Activated CD8-positive, alpha-beta T cell treated with anti-CD3 and anti-CD28 coated beads, Interleukin-2, amount 10 ng/mL, durations not matched to agents 7 days and 5 days (primary cell): ENCODE data around the gene OBP2B. TPM values are rescaled to one million over a fixed set of nuclear protein-coding genes. Genes with fewer than 3 reads are reported as not detected.
"Not testable (repeated sequence)": the region's sequence is repeated elsewhere in the genome, so short reads cannot be mapped to it uniquely, and the experiment has no call there.

ENCODE experiments used
- ATAC-seq: fragments of 150-1000 bp; cut with Tn5 transposase; one replicate; pipeline ENCODE4 v1.10.0; 2021; ENCODE audit warnings: moderate library complexity
- CTCF ChIA-PET: fragments of 350-600 bp; sonication (Branson Sonifier 250); formaldehyde crosslinking; loops from one replicate; lab custom pipeline; 2021; ENCODE audit warnings: antibody characterized with exemption; lab: Charles Lee
- POLR2A ChIA-PET: fragments of 350-600 bp; sonication (Branson Sonifier 250); formaldehyde crosslinking; loops from one replicate; lab custom pipeline; 2021; ENCODE audit warnings: antibody characterized with exemption; lab: Charles Lee
- DNase-seq: peaks from one replicate; pipeline ENCODE4 v3.0.0-alpha.2; 2020
- H3K27ac Mint-ChIP-seq: one replicate; pipeline ENCODE4 v1.8.0; 2021; ENCODE audit warnings: mild to moderate bottlenecking, mixed read lengths
- H3K27me3 Mint-ChIP-seq: one replicate; pipeline ENCODE4 v1.8.0; 2021; ENCODE audit warnings: low read depth, mixed read lengths
- H3K36me3 Mint-ChIP-seq: one replicate; pipeline ENCODE4 v1.8.0; 2021; ENCODE audit warnings: low read depth, mixed read lengths
- H3K4me1 Mint-ChIP-seq: one replicate; pipeline ENCODE4 v1.8.0; 2021; ENCODE audit warnings: low read depth, mixed read lengths
- H3K4me3 Mint-ChIP-seq: one replicate; pipeline ENCODE4 v1.8.0; 2021; ENCODE audit warnings: mild to moderate bottlenecking, mixed read lengths
- H3K9me3 Mint-ChIP-seq: one replicate; pipeline ENCODE4 v1.8.0; 2022; ENCODE audit warnings: mixed read lengths; ENCODE audit not compliant: insufficient read depth
- total RNA-seq, 2 experiments: library from RNA; stranded (reverse); gene quantifications; one replicate each; pipeline ENCODE4 v1.2.3, GENCODE V29; 2021

OBP2B gene
- total RNA-seq: not detected

- H3K4me1 Mint-ChIP-seq, H3K27ac Mint-ChIP-seq, CTCF ChIA-PET, ATAC-seq, POLR2A ChIA-PET, H3K4me3 Mint-ChIP-seq, H3K36me3 Mint-ChIP-seq, DNase-seq, H3K9me3 Mint-ChIP-seq: not testable (repeated sequence)
- H3K27me3 Mint-ChIP-seq: peaks cover 11% of the 10 kb centered on the region
Observed at GRCh38 chr9:133208880-133209300, at the start of gene OBP2B. OBP2B (minus strand) TSS chr9:133209250; CDS start chr9:133209199, 51 bp downstream.

GRCh38 chr9:133258061-133259015 lies 49.3 kb upstream of the OBP2B start:
- CTCF ChIA-PET: no interaction called here
- ATAC-seq: no peak
- no peaks in the 10 kb centered on the region for H3K9me3 Mint-ChIP-seq

GRCh38 chr9:133257465-133257956 lies 48.5 kb upstream of the OBP2B start:
- H3K4me1 Mint-ChIP-seq: no peaks in the 10 kb centered on the region
- CTCF ChIA-PET: no interaction called here
- H3K27me3 Mint-ChIP-seq: peaks cover 4% of the 10 kb centered on the region
- POLR2A ChIA-PET: no interaction called here
- no peaks in the 10 kb centered on the region for H3K9me3 Mint-ChIP-seq
- no peaks in the 10 kb centered on the region for H3K36me3 Mint-ChIP-seq
- H3K27ac Mint-ChIP-seq: no peak overlapping the region
- no peak for DNase-seq
- H3K4me3 Mint-ChIP-seq: no peak overlapping the region
- no peak for ATAC-seq

More at GRCh38 chr9:133258061-133259015, 49.3 kb upstream of the OBP2B start:
- DNase-seq: no peak
- H3K36me3 Mint-ChIP-seq: no peaks in the 10 kb centered on the region
- no peak overlapping the region for H3K4me3 Mint-ChIP-seq
- POLR2A ChIA-PET: no interaction called here
- no peaks in the 10 kb centered on the region for H3K4me1 Mint-ChIP-seq
- H3K27ac Mint-ChIP-seq: no peak overlapping the region
- H3K27me3 Mint-ChIP-seq: peaks cover 3% of the 10 kb centered on the region

GRCh38 chr9:133256686-133257091 lies 47.6 kb upstream of the OBP2B start:
- H3K36me3 Mint-ChIP-seq: no peaks in the 10 kb centered on the region
- ATAC-seq: no peak
- no peak overlapping the region for H3K27ac Mint-ChIP-seq
- H3K4me3 Mint-ChIP-seq: no peak overlapping the region
- peaks cover 4% of the 10 kb centered on the region for H3K27me3 Mint-ChIP-seq
- H3K4me1 Mint-ChIP-seq: no peaks in the 10 kb centered on the region
- no peak for DNase-seq
- POLR2A ChIA-PET: no interaction called here
- H3K9me3 Mint-ChIP-seq: no peaks in the 10 kb centered on the region
- CTCF ChIA-PET: no interaction called here

- Mint-ChIP-seq H3K4me3 (no peak overlapping the region), H3K27ac (no peak overlapping the region), H3K4me1 (no peaks in the 10 kb centered on the region), H3K27me3 (peaks cover 4% of the 10 kb centered on the region), H3K9me3 (no peaks in the 10 kb centered on the region), H3K36me3 (no peaks in the 10 kb centered on the region)
- ChIA-PET CTCF (no interaction called here), POLR2A (no interaction called here)
- DNase-seq (no peak), ATAC-seq (no peak)
Observed at GRCh38 chr9:133256136-133256461, 47.0 kb upstream of the OBP2B start.

- ChIA-PET POLR2A (no interaction called here), CTCF (no interaction called here)
- no peaks in the 10 kb centered on the region for H3K4me1 Mint-ChIP-seq
- no peaks in the 10 kb centered on the region for H3K9me3 Mint-ChIP-seq
- no peak overlapping the region for H3K4me3 Mint-ChIP-seq
- ATAC-seq: no peak
- H3K36me3 Mint-ChIP-seq: no peaks in the 10 kb centered on the region
- DNase-seq: no peak
- peaks cover 5% of the 10 kb centered on the region for H3K27me3 Mint-ChIP-seq
- H3K27ac Mint-ChIP-seq: no peak overlapping the region
Observed at GRCh38 chr9:133255371-133256135, 46.5 kb upstream of the OBP2B start.

- no peak overlapping the region for H3K4me3 Mint-ChIP-seq
- ChIA-PET CTCF (no interaction called here), POLR2A (no interaction called here)
- ATAC-seq (no peak), DNase-seq (no peak)
- H3K27me3 Mint-ChIP-seq: peaks cover 12% of the 10 kb centered on the region
- no peak overlapping the region for H3K27ac Mint-ChIP-seq
- no peaks in the 10 kb centered on the region for H3K4me1 Mint-ChIP-seq
- H3K9me3 Mint-ChIP-seq: no peaks in the 10 kb centered on the region
- no peaks in the 10 kb centered on the region for H3K36me3 Mint-ChIP-seq
Observed at GRCh38 chr9:133254471-133254870, 45.4 kb upstream of the OBP2B start.

- ATAC-seq: no peak
- H3K4me1 Mint-ChIP-seq: no peaks in the 10 kb centered on the region
- H3K27ac Mint-ChIP-seq: no peak overlapping the region
- H3K36me3 Mint-ChIP-seq: no peaks in the 10 kb centered on the region
- CTCF ChIA-PET: interaction anchor here (1.7 kb wide), 1 partner anchor 14 kb away, joined by 8 read pairs; no protein-coding TSS in a partner anchor
- peaks cover 12% of the 10 kb centered on the region for H3K27me3 Mint-ChIP-seq
- no peak overlapping the region for H3K4me3 Mint-ChIP-seq
- no peak for DNase-seq
- POLR2A ChIA-PET: no interaction called here
- no peaks in the 10 kb centered on the region for H3K9me3 Mint-ChIP-seq
Observed at GRCh38 chr9:133253268-133253667, 44.2 kb upstream of the OBP2B start.

GRCh38 chr9:133252301-133253020 lies 43.4 kb upstream of the OBP2B start:
- Mint-ChIP-seq H3K27me3 (peaks cover 12% of the 10 kb centered on the region), H3K9me3 (no peaks in the 10 kb centered on the region), H3K4me3 (no peak overlapping the region), H3K27ac (no peak overlapping the region), H3K36me3 (no peaks in the 10 kb centered on the region), H3K4me1 (no peaks in the 10 kb centered on the region)
- POLR2A ChIA-PET: no interaction called here
- DNase-seq: no peak
- CTCF ChIA-PET: interaction anchor here (1.7 kb wide), 1 partner anchor 13 kb away, joined by 8 read pairs; no protein-coding TSS in a partner anchor
- no peak for ATAC-seq

GRCh38 chr9:133251773-133252172 lies 42.7 kb upstream of the OBP2B start:
- POLR2A ChIA-PET: no interaction called here
- no peak for DNase-seq
- Mint-ChIP-seq H3K9me3 (no peaks in the 10 kb centered on the region), H3K4me3 (no peak overlapping the region), H3K27ac (no peak overlapping the region), H3K4me1 (no peaks in the 10 kb centered on the region), H3K27me3 (peaks cover 12% of the 10 kb centered on the region), H3K36me3 (no peaks in the 10 kb centered on the region)
- CTCF ChIA-PET: no interaction called here
- no peak for ATAC-seq

- H3K27me3 Mint-ChIP-seq: peaks cover 12% of the 10 kb centered on the region
- H3K4me3 Mint-ChIP-seq, H3K4me1 Mint-ChIP-seq, H3K27ac Mint-ChIP-seq, H3K36me3 Mint-ChIP-seq, ATAC-seq, CTCF ChIA-PET, POLR2A ChIA-PET, DNase-seq, H3K9me3 Mint-ChIP-seq: not testable (repeated sequence)
Observed at GRCh38 chr9:133251221-133251620, 42.2 kb upstream of the OBP2B start.
